WTC11 (cell line): Measurements from ENCODE around the gene WWC1. TPM values are rescaled to one million over a fixed set of nuclear protein-coding genes. Genes with fewer than 3 reads are reported as not detected.

Source experiments
- ATAC-seq: fragments of 200-7000 bp; cut with Tn5 transposase; 2 replicates; pipeline ENCODE4 v1.10.0; 2021; ENCODE audit warnings: mild to moderate bottlenecking, moderate library complexity
- CTCF ChIA-PET: fragments of 300-600 bp; sonication (Branson Sonifier 250); formaldehyde crosslinking; loops from one replicate; lab custom pipeline; 2021; ENCODE audit warnings: antibody characterized with exemption; lab: Charles Lee
- POLR2A ChIA-PET: fragments of 350-600 bp; sonication (Branson Sonifier 250); formaldehyde crosslinking; loops from one replicate; lab custom pipeline; 2021; ENCODE audit warnings: antibody characterized with exemption; lab: Charles Lee
- DNase-seq: peaks from one replicate; pipeline ENCODE4 v3.0.0; 2021; ENCODE audit warnings: low spot score
- H3K27ac Mint-ChIP-seq: 2 replicates; pipeline ENCODE4 v1.8.0; 2021; ENCODE audit warnings: mixed read lengths
- H3K27me3 Mint-ChIP-seq: 2 replicates; pipeline ENCODE4 v1.8.0; 2021; ENCODE audit warnings: low read depth, mild to moderate bottlenecking, moderate library complexity, mixed read lengths
- H3K36me3 Mint-ChIP-seq: 2 replicates; pipeline ENCODE4 v1.8.0; 2021; ENCODE audit warnings: mixed read lengths
- H3K4me1 Mint-ChIP-seq: 2 replicates; pipeline ENCODE4 v1.8.0; 2022; ENCODE audit warnings: mixed read lengths
- H3K4me3 Mint-ChIP-seq: 2 replicates; pipeline ENCODE4 v1.8.0; 2021; ENCODE audit warnings: mild to moderate bottlenecking, moderate library complexity, mixed read lengths
- H3K9me3 Mint-ChIP-seq: 2 replicates; pipeline ENCODE4 v1.8.0; 2021; ENCODE audit warnings: mixed read lengths
- ATF1 ChIP-seq: sonication (generic); formaldehyde crosslinking; IDR thresholded peaks from 2 replicates; pipeline ENCODE4 v1.8.1; 2023; ENCODE audit warnings: mild to moderate bottlenecking, moderate library complexity, missing genetic modification reagents
- CREB1 ChIP-seq: sonication (generic); formaldehyde crosslinking; IDR thresholded peaks from 2 replicates; pipeline ENCODE4 v1.8.0; 2023; ENCODE audit warnings: mild to moderate bottlenecking, missing genetic modification reagents
- CTCF ChIP-seq: fragments of 200-600 bp; IDR thresholded peaks from 2 replicates; pipeline ENCODE4 v1.8.0; 2022; ENCODE audit warnings: antibody characterized with exemption
- FOXP1 ChIP-seq: sonication (generic); formaldehyde crosslinking; IDR thresholded peaks from 2 replicates; pipeline ENCODE4 v1.8.0; 2022; ENCODE audit warnings: missing genetic modification reagents, mild to moderate bottlenecking, moderate library complexity, borderline replicate concordance
- GTF2I ChIP-seq: fragments of 250-450 bp; sonication (Bioruptor Pico); conservative IDR thresholded peaks from 2 replicates; pipeline ENCODE4 v1.4.0; 2021; ENCODE audit warnings: mild to moderate bottlenecking
- HMGA2 ChIP-seq: fragments of 250-450 bp; sonication (Bioruptor Pico); IDR thresholded peaks from 2 replicates; pipeline ENCODE4 v1.4.0; 2021; ENCODE audit warnings: mild to moderate bottlenecking, moderate library complexity
- JUN ChIP-seq: sonication (generic); formaldehyde crosslinking; IDR thresholded peaks from 2 replicates; pipeline ENCODE4 v1.8.0; 2023; ENCODE audit warnings: mild to moderate bottlenecking, missing genetic modification reagents
- MXD4 ChIP-seq: fragments of 250-450 bp; sonication (Bioruptor Pico); IDR thresholded peaks from 2 replicates; pipeline ENCODE4 v1.8.0; 2021; ENCODE audit warnings: mild to moderate bottlenecking, moderate library complexity, borderline replicate concordance
- NFATC4 ChIP-seq: fragments of 250-450 bp; sonication (Bioruptor Pico); IDR thresholded peaks from 2 replicates; pipeline ENCODE4 v1.9.0; 2021; ENCODE audit warnings: mild to moderate bottlenecking
- OVOL2 ChIP-seq: fragments of 250-450 bp; sonication (Bioruptor Pico); IDR thresholded peaks from 2 replicates; pipeline ENCODE4 v1.9.0; 2021; ENCODE audit warnings: mild to moderate bottlenecking, borderline replicate concordance
- PREB ChIP-seq: sonication (generic); formaldehyde crosslinking; IDR thresholded peaks from 2 replicates; pipeline ENCODE4 v1.8.1; 2022; ENCODE audit warnings: mild to moderate bottlenecking, missing genetic modification reagents, moderate library complexity, borderline replicate concordance
- PRRX2 ChIP-seq: fragments of 250-450 bp; sonication (Bioruptor Pico); IDR thresholded peaks from 2 replicates; pipeline ENCODE4 v1.8.0; 2021; ENCODE audit warnings: mild to moderate bottlenecking
- SMAD4 ChIP-seq: sonication (generic); formaldehyde crosslinking; IDR thresholded peaks from 2 replicates; pipeline ENCODE4 v1.8.0; 2022; ENCODE audit warnings: mild to moderate bottlenecking, missing genetic modification reagents
- SP1 ChIP-seq: sonication (generic); formaldehyde crosslinking; conservative IDR thresholded peaks from 2 replicates; pipeline ENCODE4 v1.8.1; 2022; ENCODE audit warnings: missing genetic modification reagents
- TP53 ChIP-seq: sonication (generic); formaldehyde crosslinking; IDR thresholded peaks from 2 replicates; pipeline ENCODE4 v1.8.1; 2023; ENCODE audit warnings: mild to moderate bottlenecking, missing genetic modification reagents
- ZNF138 ChIP-seq: sonication (generic); formaldehyde crosslinking; conservative IDR thresholded peaks from 2 replicates; pipeline ENCODE4 v1.8.1; 2022; ENCODE audit warnings: mild to moderate bottlenecking, moderate library complexity, missing genetic modification reagents
- ZNF219 ChIP-seq: sonication (generic); formaldehyde crosslinking; IDR thresholded peaks from 2 replicates; pipeline ENCODE4 v1.8.0; 2023; ENCODE audit warnings: missing genetic modification reagents, mild to moderate bottlenecking, borderline replicate concordance
- ZNF423 ChIP-seq: fragments of 250-450 bp; sonication (Bioruptor Pico); IDR thresholded peaks from 2 replicates; pipeline ENCODE4 v2.1.2; 2022; ENCODE audit warnings: mild to moderate bottlenecking, moderate library complexity
- ZNF532 ChIP-seq: fragments of 250-450 bp; sonication (Bioruptor Pico); IDR thresholded peaks from 2 replicates; pipeline ENCODE4 v1.9.0; 2021; ENCODE audit warnings: mild to moderate bottlenecking, borderline replicate concordance
- total RNA-seq: library from RNA; stranded (reverse); gene quantifications from 3 replicates; pipeline ENCODE4 v1.2.3, GENCODE V29; 2021
- TF ChIP-seq, protein P1 (sequence below): sonication (generic); formaldehyde crosslinking; IDR thresholded peaks from 2 replicates; pipeline ENCODE4 v1.8.0; 2023; ENCODE audit warnings: missing genetic modification reagents, mild to moderate bottlenecking, borderline replicate concordance
- TF ChIP-seq, protein P2 (sequence below): sonication (generic); formaldehyde crosslinking; IDR thresholded peaks from 2 replicates; pipeline ENCODE4 v1.8.1; 2023; ENCODE audit warnings: mild to moderate bottlenecking, missing genetic modification reagents, moderate library complexity

The WWC1 gene
- total RNA-seq, 1 experiment from 2014 or later: 48.4 TPM

GRCh38 chr5:168354397-168354796 lies 63.0 kb downstream of the WWC1 start:
- Mint-ChIP-seq H3K27me3 (no peaks in the 10 kb centered on the region), H3K36me3 (no peaks in the 10 kb centered on the region; the same call in 1 of the 2 replicates), H3K27ac (no peak overlapping the region; the same call in 1 of the 2 replicates), H3K9me3 (no peaks in the 10 kb centered on the region), H3K4me3 (no peak overlapping the region), H3K4me1 (peaks cover 31% of the 10 kb centered on the region)
- POLR2A ChIA-PET: no interaction called here
- no peak for ATAC-seq
- TF ChIP-seq PREB (CRISPR knock-in tag) (no peak), ATF1 (CRISPR knock-in tag) (no peak), ZNF138 (CRISPR knock-in tag) (no peak), TP53 (CRISPR knock-in tag) (no peak)
- TF ChIP-seq, protein P1, sequence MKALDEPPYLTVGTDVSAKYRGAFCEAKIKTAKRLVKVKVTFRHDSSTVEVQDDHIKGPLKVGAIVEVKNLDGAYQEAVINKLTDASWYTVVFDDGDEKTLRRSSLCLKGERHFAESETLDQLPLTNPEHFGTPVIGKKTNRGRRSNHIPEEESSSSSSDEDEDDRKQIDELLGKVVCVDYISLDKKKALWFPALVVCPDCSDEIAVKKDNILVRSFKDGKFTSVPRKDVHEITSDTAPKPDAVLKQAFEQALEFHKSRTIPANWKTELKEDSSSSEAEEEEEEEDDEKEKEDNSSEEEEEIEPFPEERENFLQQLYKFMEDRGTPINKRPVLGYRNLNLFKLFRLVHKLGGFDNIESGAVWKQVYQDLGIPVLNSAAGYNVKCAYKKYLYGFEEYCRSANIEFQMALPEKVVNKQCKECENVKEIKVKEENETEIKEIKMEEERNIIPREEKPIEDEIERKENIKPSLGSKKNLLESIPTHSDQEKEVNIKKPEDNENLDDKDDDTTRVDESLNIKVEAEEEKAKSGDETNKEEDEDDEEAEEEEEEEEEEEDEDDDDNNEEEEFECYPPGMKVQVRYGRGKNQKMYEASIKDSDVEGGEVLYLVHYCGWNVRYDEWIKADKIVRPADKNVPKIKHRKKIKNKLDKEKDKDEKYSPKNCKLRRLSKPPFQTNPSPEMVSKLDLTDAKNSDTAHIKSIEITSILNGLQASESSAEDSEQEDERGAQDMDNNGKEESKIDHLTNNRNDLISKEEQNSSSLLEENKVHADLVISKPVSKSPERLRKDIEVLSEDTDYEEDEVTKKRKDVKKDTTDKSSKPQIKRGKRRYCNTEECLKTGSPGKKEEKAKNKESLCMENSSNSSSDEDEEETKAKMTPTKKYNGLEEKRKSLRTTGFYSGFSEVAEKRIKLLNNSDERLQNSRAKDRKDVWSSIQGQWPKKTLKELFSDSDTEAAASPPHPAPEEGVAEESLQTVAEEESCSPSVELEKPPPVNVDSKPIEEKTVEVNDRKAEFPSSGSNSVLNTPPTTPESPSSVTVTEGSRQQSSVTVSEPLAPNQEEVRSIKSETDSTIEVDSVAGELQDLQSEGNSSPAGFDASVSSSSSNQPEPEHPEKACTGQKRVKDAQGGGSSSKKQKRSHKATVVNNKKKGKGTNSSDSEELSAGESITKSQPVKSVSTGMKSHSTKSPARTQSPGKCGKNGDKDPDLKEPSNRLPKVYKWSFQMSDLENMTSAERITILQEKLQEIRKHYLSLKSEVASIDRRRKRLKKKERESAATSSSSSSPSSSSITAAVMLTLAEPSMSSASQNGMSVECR (CRISPR knock-in tag): no peak
- CTCF ChIA-PET: no interaction called here
- no peak for DNase-seq

GRCh38 chr5:168356171-168356570 lies 64.7 kb downstream of the WWC1 start:
- ChIA-PET POLR2A (no interaction called here), CTCF (interaction anchor here (1.4 to 1.5 kb wide), 2 partner anchors 11 to 17 kb away, joined by 4 to 5 read pairs; no protein-coding TSS in a partner anchor)
- H3K4me3 Mint-ChIP-seq: no peak overlapping the region
- peaks cover 28% of the 10 kb centered on the region for H3K4me1 Mint-ChIP-seq
- H3K9me3 Mint-ChIP-seq: no peaks in the 10 kb centered on the region
- ATAC-seq (no peak), DNase-seq (no peak)
- no peaks in the 10 kb centered on the region for H3K27me3 Mint-ChIP-seq
- no peaks in the 10 kb centered on the region for H3K36me3 Mint-ChIP-seq
- no peak overlapping the region for H3K27ac Mint-ChIP-seq
- TF ChIP-seq MXD4 (CRISPR knock-in tag) (no peak), JUN (CRISPR knock-in tag) (no peak), ZNF423 (CRISPR knock-in tag) (no peak), FOXP1 (no peak), PRRX2 (CRISPR knock-in tag) (no peak), SMAD4 (CRISPR knock-in tag) (no peak), HMGA2 (CRISPR knock-in tag) (no peak), CREB1 (CRISPR knock-in tag) (no peak), GTF2I (no peak), SP1 (CRISPR knock-in tag) (no peak), NFATC4 (CRISPR knock-in tag) (no peak), ZNF219 (no peak), OVOL2 (CRISPR knock-in tag) (no peak), CTCF (no peak), ZNF532 (no peak)
- TF ChIP-seq, protein P2, sequence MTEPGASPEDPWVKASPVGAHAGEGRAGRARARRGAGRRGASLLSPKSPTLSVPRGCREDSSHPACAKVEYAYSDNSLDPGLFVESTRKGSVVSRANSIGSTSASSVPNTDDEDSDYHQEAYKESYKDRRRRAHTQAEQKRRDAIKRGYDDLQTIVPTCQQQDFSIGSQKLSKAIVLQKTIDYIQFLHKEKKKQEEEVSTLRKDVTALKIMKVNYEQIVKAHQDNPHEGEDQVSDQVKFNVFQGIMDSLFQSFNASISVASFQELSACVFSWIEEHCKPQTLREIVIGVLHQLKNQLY (CRISPR knock-in tag): no peak
